T-helper 1 cell treated with Interleukin-12 subunit alpha and Interleukin-12 subunit beta and Interleukin-4 antibody, amounts not matched to agents 30 ng/mL and 1 ng/mL, for 36 hours (primary cell): ENCODE measurements around the gene TEX55. TPM values are rescaled to one million over a fixed set of nuclear protein-coding genes. Genes with fewer than 3 reads are reported as not detected.
"Not testable (repeated sequence)": the region's sequence is repeated elsewhere in the genome, so short reads cannot be mapped to it uniquely, and the experiment has no call there.

Experiments used
- intact Hi-C: fragments of 100-400 bp; cut with micrococcal nuclease; formaldehyde crosslinking; loops from one replicate; pipeline ENCODE4 v1.15.1; 2024
- total RNA-seq: library from RNA; stranded (reverse); gene quantifications from 2 replicates; pipeline ENCODE4 v1.2.3, GENCODE V29; 2022

Gene TEX55
- total RNA-seq, 1 donor from 2014 or later, result not detected

GRCh38 chr3:119160361-119160760 lies 14.4 kb downstream of the TEX55 start:
- intact Hi-C loops, result no loop called here

- intact Hi-C loops, result no loop called here
These were observed 14.8 kb downstream of the TEX55 start for GRCh38 chr3:119160815-119161214.

GRCh38 chr3:119161240-119161639 lies 15.3 kb downstream of the TEX55 start:
- intact Hi-C loops, result no loop called here

GRCh38 chr3:119164745-119165144 lies 18.8 kb downstream of the TEX55 start:
- intact Hi-C loops, result not testable (repeated sequence)

- intact Hi-C loops, result no loop called here
These were observed 24.9 kb downstream of the TEX55 start for GRCh38 chr3:119170821-119171220.

- intact Hi-C loops, result no loop called here
These were observed 27.4 kb downstream of the TEX55 start, which contains the start of gene UPK1B for GRCh38 chr3:119173325-119173724. Gene UPK1B (plus strand): TSS chr3:119173598. CDS start chr3:119186742, 13,144 bp downstream.

GRCh38 chr3:119175872-119176756 lies 30.1 kb downstream of the TEX55 start:
- intact Hi-C loops, result no loop called here

GRCh38 chr3:119176778-119177177 lies 30.8 kb downstream of the TEX55 start:
- intact Hi-C loops, result no loop called here

GRCh38 chr3:119177321-119177720 lies 31.4 kb downstream of the TEX55 start:
- intact Hi-C loops, result no loop called here

GRCh38 chr3:119181765-119182164 lies 35.8 kb downstream of the TEX55 start:
- intact Hi-C loops, result no loop called here

GRCh38 chr3:119184111-119184510 lies 38.1 kb downstream of the TEX55 start:
- intact Hi-C loops, result no loop called here

- intact Hi-C loops, result no loop called here
These were observed 39.0 kb downstream of the TEX55 start for GRCh38 chr3:119184796-119185570.

GRCh38 chr3:119187266-119187665 lies 41.3 kb downstream of the TEX55 start:
- intact Hi-C loops, result no loop called here

GRCh38 chr3:119191800-119192199 lies 45.8 kb downstream of the TEX55 start:
- intact Hi-C loops, result no loop called here

- intact Hi-C loops, result no loop called here
These were observed 48.5 kb downstream of the TEX55 start for GRCh38 chr3:119194237-119195150.

GRCh38 chr3:119195151-119195476 lies 49.1 kb downstream of the TEX55 start:
- intact Hi-C loops, result no loop called here

- intact Hi-C loops, result no loop called here
These were observed 49.9 kb downstream of the TEX55 start for GRCh38 chr3:119195911-119196310.
